ENCODE measurements around the gene SERTAD4. TPM values are rescaled to one million over a fixed set of nuclear protein-coding genes. Genes with fewer than 3 reads are reported as not detected.

SERTAD4 gene
- polyA plus RNA-seq, 3 donors: not detected

- H3K79me2 ChIP-seq (ENCODE audit: insufficient read depth, low read length): no peaks in the 10 kb centered on the region
- H3K27me3 Mint-ChIP-seq (ENCODE audit: low read depth in 3 of 3): peaks cover 56 to 60% (median 59%) of the 10 kb centered on the region in 3 donors
- H3K36me3 ChIP-seq (replicated peaks in 1 of 2; ENCODE audit: control insufficient read depth in 1 of 2, insufficient read depth in 2 of 2, low read length in 2 of 2): no peaks in the 10 kb centered on the region
- peak overlapping the region in 1 of 2 donors; percentile 70 for H3K4me3 Mint-ChIP-seq
- H2AFZ ChIP-seq (ENCODE audit: insufficient read depth, low read depth, low read length, poor library complexity, severe bottlenecking): no peak overlapping the region
- intact Hi-C loops (cut with micrococcal nuclease): no loop called here
- no peak for TF ChIP-seq CTCF (IDR thresholded peaks at IDR 0.05)
- H3K4me2 ChIP-seq (replicated peaks; ENCODE audit: extremely low read depth, low read length, poor library complexity, severe bottlenecking): no peak overlapping the region
- peaks cover 0 to 19% (median 9%) of the 10 kb centered on the region in 7 donors for H3K9me3 Mint-ChIP-seq
- DNase-seq: no peak
- no peak overlapping the region for H3K27ac ChIP-seq (ENCODE audit: low read depth in 1 of 2, low read length in 2 of 2)
- peaks cover 18% of the 10 kb centered on the region for H3K4me1 Mint-ChIP-seq
- H3K9me3 ChIP-seq (replicated peaks in 1 of 2; ENCODE audit: control insufficient read depth in 1 of 2, insufficient read depth in 1 of 2, low read length in 2 of 2): peaks cover 0 to 21% of the 10 kb centered on the region in 2 donors
- H3K9ac ChIP-seq (ENCODE audit: insufficient read depth, low read length, poor library complexity, severe bottlenecking): no peak overlapping the region
- H3K36me3 Mint-ChIP-seq: peaks cover 0 to 3% of the 10 kb centered on the region in 2 donors
- H3K4me1 ChIP-seq (ENCODE audit: control insufficient read depth in 1 of 2, insufficient read depth in 2 of 2, low read length in 2 of 2): peaks cover 10 to 19% of the 10 kb centered on the region in 2 donors
- no peak overlapping the region for H3K4me3 ChIP-seq (replicated peaks in 1 of 3; ENCODE audit: low read depth in 2 of 3, low read length in 3 of 3)
- H3K27ac Mint-ChIP-seq: peak overlapping the region in 1 of 7 donors; percentile 13
- H4K20me1 ChIP-seq (ENCODE audit: insufficient read depth, low read length): no peaks in the 10 kb centered on the region
- peaks cover 31 to 65% of the 10 kb centered on the region in 2 donors for H3K27me3 ChIP-seq (ENCODE audit: control insufficient read depth in 2 of 2, insufficient read depth in 2 of 2, low read length in 2 of 2)
Measured at GRCh38 chr1:210254298-210254697, 21.7 kb downstream of the SERTAD4 start.

- H3K36me3 Mint-ChIP-seq: no peaks in the 10 kb centered on the region
- Histone ChIP-seq H3K4me2 (replicated peaks; ENCODE audit: extremely low read depth, low read length, poor library complexity, severe bottlenecking) (no peak overlapping the region), H4K20me1 (ENCODE audit: insufficient read depth, low read length) (no peaks in the 10 kb centered on the region), H3K79me2 (ENCODE audit: insufficient read depth, low read length) (no peaks in the 10 kb centered on the region), H3K4me1 (ENCODE audit: control insufficient read depth in 1 of 2, insufficient read depth in 2 of 2, low read length in 2 of 2) (no peaks in the 10 kb centered on the region), H3K9me3 (replicated peaks in 1 of 2; ENCODE audit: control insufficient read depth in 1 of 2, insufficient read depth in 1 of 2, low read length in 2 of 2) (peaks cover 0 to 7% of the 10 kb centered on the region in 2 donors), H2AFZ (ENCODE audit: insufficient read depth, low read depth, low read length, poor library complexity, severe bottlenecking) (no peak overlapping the region), H3K4me3 (replicated peaks in 1 of 3; ENCODE audit: low read depth in 2 of 3, low read length in 3 of 3) (no peak overlapping the region), H3K9ac (ENCODE audit: insufficient read depth, low read length, poor library complexity, severe bottlenecking) (no peak overlapping the region), H3K36me3 (replicated peaks in 1 of 2; ENCODE audit: control insufficient read depth in 1 of 2, insufficient read depth in 2 of 2, low read length in 2 of 2) (no peaks in the 10 kb centered on the region), H3K27me3 (ENCODE audit: control insufficient read depth in 2 of 2, insufficient read depth in 2 of 2, low read length in 2 of 2) (peaks cover 18 to 34% of the 10 kb centered on the region in 2 donors), H3K27ac (ENCODE audit: low read depth in 1 of 2, low read length in 2 of 2) (no peak overlapping the region)
- H3K9me3 Mint-ChIP-seq: peaks cover 0 to 9% (median 0%) of the 10 kb centered on the region in 7 donors
- intact Hi-C loops (cut with micrococcal nuclease): no loop called here
- H3K4me1 Mint-ChIP-seq: no peaks in the 10 kb centered on the region
- no peak overlapping the region for H3K4me3 Mint-ChIP-seq
- H3K27me3 Mint-ChIP-seq (ENCODE audit: low read depth in 3 of 3): peaks cover 26 to 32% (median 30%) of the 10 kb centered on the region in 3 donors
- DNase-seq: no peak
- no peak for TF ChIP-seq CTCF (IDR thresholded peaks at IDR 0.05)
- 96% methylated on average over 9 of the region's 13 CpGs for WGBS (ENCODE audit: insufficient coverage)
- no peak overlapping the region for H3K27ac Mint-ChIP-seq
Measured at GRCh38 chr1:210257698-210258529, 25.3 kb downstream of the SERTAD4 start.

All from CD14-positive monocyte (primary cell).